Measurements from ENCODE around the gene CPLX3. TPM values are rescaled to one million over a fixed set of nuclear protein-coding genes. Genes with fewer than 3 reads are reported as not detected.

Gene CPLX3
- total RNA-seq, 1 donor from 2014 or later = not detected

- Histone ChIP-seq H3K9me3 (no peaks in the 10 kb centered on the region), H3K27ac (no peak overlapping the region), H3K4me3 (no peak overlapping the region), H3K4me1 (no peaks in the 10 kb centered on the region), H3K27me3 (peaks cover 10% of the 10 kb centered on the region), H3K36me3 (no peaks in the 10 kb centered on the region)
- no peak for DNase-seq (ENCODE audit: low spot score in 2 of 2)
- intact Hi-C loops (cut with DNase I) = no loop called here
- TF ChIP-seq CTCF (IDR thresholded peaks at IDR 0.05) = no peak
Measured at GRCh38 chr15:74824976-74825375, 1.5 kb upstream of the CPLX3 start.

- Histone ChIP-seq H3K27me3 (peaks cover 10% of the 10 kb centered on the region), H3K27ac (no peak overlapping the region), H3K36me3 (no peaks in the 10 kb centered on the region), H3K4me3 (no peak overlapping the region), H3K9me3 (no peaks in the 10 kb centered on the region), H3K4me1 (no peaks in the 10 kb centered on the region)
- no peak for DNase-seq (ENCODE audit: low spot score in 2 of 2)
- intact Hi-C loops (cut with DNase I) = no loop called here
- TF ChIP-seq CTCF (IDR thresholded peaks at IDR 0.05) = no peak
Measured at GRCh38 chr15:74825866-74826265, 561 bp upstream of the CPLX3 start.

- intact Hi-C loops (cut with DNase I) = no loop called here
- no peak for TF ChIP-seq CTCF (IDR thresholded peaks at IDR 0.05)
Measured at GRCh38 chr15:74826921-74827320, 494 bp downstream of the CPLX3 start.

GRCh38 chr15:74827614-74828013 is 1.2 kb downstream of the CPLX3 start:
- no peaks in the 10 kb centered on the region for H3K36me3 ChIP-seq
- H3K27ac ChIP-seq = no peak overlapping the region
- intact Hi-C loops (cut with DNase I) = no loop called here
- H3K27me3 ChIP-seq = peaks cover 10% of the 10 kb centered on the region
- H3K4me3 ChIP-seq = no peak overlapping the region
- H3K9me3 ChIP-seq = no peaks in the 10 kb centered on the region
- no peak for DNase-seq (ENCODE audit: low spot score in 2 of 2)
- no peak for TF ChIP-seq CTCF (IDR thresholded peaks at IDR 0.05)
- H3K4me1 ChIP-seq = no peaks in the 10 kb centered on the region

More at GRCh38 chr15:74826921-74827320, 494 bp downstream of the CPLX3 start:
- Histone ChIP-seq H3K4me1 (no peaks in the 10 kb centered on the region), H3K27me3 (peaks cover 10% of the 10 kb centered on the region), H3K27ac (no peak overlapping the region), H3K9me3 (no peaks in the 10 kb centered on the region), H3K4me3 (no peak overlapping the region), H3K36me3 (no peaks in the 10 kb centered on the region)
- DNase-seq (ENCODE audit: low spot score in 2 of 2) = no peak

- Histone ChIP-seq H3K27ac (no peak overlapping the region), H3K4me1 (no peaks in the 10 kb centered on the region), H3K9me3 (no peaks in the 10 kb centered on the region), H3K27me3 (peaks cover 10% of the 10 kb centered on the region), H3K4me3 (no peak overlapping the region), H3K36me3 (no peaks in the 10 kb centered on the region)
- TF ChIP-seq CTCF (IDR thresholded peaks at IDR 0.05) = no peak
- DNase-seq (ENCODE audit: low spot score in 2 of 2) = no peak
- intact Hi-C loops (cut with DNase I) = no loop called here
Measured at GRCh38 chr15:74828835-74829234, 2.4 kb downstream of the CPLX3 start.

- no peak overlapping the region for H3K4me3 ChIP-seq
- H3K27me3 ChIP-seq = peaks cover 10% of the 10 kb centered on the region
- H3K36me3 ChIP-seq = no peaks in the 10 kb centered on the region
- H3K4me1 ChIP-seq = no peaks in the 10 kb centered on the region
- no peak overlapping the region for H3K27ac ChIP-seq
- intact Hi-C loops (cut with DNase I) = no loop called here
- no peak for TF ChIP-seq CTCF (IDR thresholded peaks at IDR 0.05)
- DNase-seq (ENCODE audit: low spot score in 2 of 2) = no peak
- no peaks in the 10 kb centered on the region for H3K9me3 ChIP-seq
Measured at GRCh38 chr15:74829486-74829885, 3.1 kb downstream of the CPLX3 start.
